K562 (cell line): ENCODE results near the gene TMEM225B. TPM values are rescaled to one million over a fixed set of nuclear protein-coding genes. Genes with fewer than 3 reads are reported as not detected.

Source experiments
- ARID2 ChIP-seq: fragments of 450-650 bp; IDR thresholded peaks from 2 replicates; pipeline ENCODE4 v1.6.1; 2017; ENCODE audit warnings: antibody characterized with exemption, mild to moderate bottlenecking
- BMI1 ChIP-seq: fragments of 150-350 bp; IDR thresholded peaks from 2 replicates; pipeline ENCODE4 v1.6.1; 2014; ENCODE audit warnings: low read length
- MTA2 ChIP-seq: fragments of 450-650 bp; IDR thresholded peaks from 2 replicates; pipeline ENCODE4 v1.6.1; 2016; ENCODE audit warnings: low read depth
- PCBP1 ChIP-seq: fragments of 200-400 bp; formaldehyde crosslinking; IDR thresholded peaks from 2 replicates; pipeline ENCODE4 v1.6.1; 2018; ENCODE audit warnings: mild to moderate bottlenecking, low read depth, low read length; ENCODE audit not compliant: poor library complexity, severe bottlenecking
- RBM22 ChIP-seq: fragments of 200-400 bp; formaldehyde crosslinking; IDR thresholded peaks from 2 replicates; pipeline ENCODE4 v1.6.1; 2018; ENCODE audit warnings: low read length, low read depth; ENCODE audit not compliant: poor library complexity, severe bottlenecking
- RNF2 ChIP-seq: sonication (generic); IDR thresholded peaks from 2 replicates; pipeline ENCODE4 v1.6.1; 2016
- SP2 ChIP-seq: IDR thresholded peaks from 2 replicates; pipeline ENCODE4 v1.6.1; 2011; ENCODE audit warnings: mild to moderate bottlenecking, low read depth, low read length, moderate library complexity; ENCODE audit not compliant: poor library complexity, severe bottlenecking; ENCODE audit errors: extremely low read depth
- WHSC1 ChIP-seq: IDR thresholded peaks from one replicate; pipeline ENCODE4 v1.6.1; 2012; ENCODE audit warnings: low read length, control low read depth, inconsistent platforms
- XRCC3 ChIP-seq: fragments of 450-650 bp; IDR thresholded peaks from 2 replicates; pipeline ENCODE4 v1.6.1; 2017; ENCODE audit warnings: mild to moderate bottlenecking, moderate library complexity
- ZNF165 ChIP-seq: fragments of 250-450 bp; sonication (Bioruptor Pico); IDR thresholded peaks from 2 replicates; pipeline ENCODE4 v1.4.0; 2020; ENCODE audit warnings: borderline replicate concordance
- ZNF217 ChIP-seq: sonication (generic); formaldehyde crosslinking; IDR thresholded peaks from 2 replicates; pipeline ENCODE4 v1.8.0; 2022; ENCODE audit warnings: mild to moderate bottlenecking, missing genetic modification reagents
- ZNF354B ChIP-seq: fragments of 250-450 bp; sonication (Bioruptor Pico); IDR thresholded peaks from 2 replicates; pipeline ENCODE4 v1.4.0; 2020
- ZNF76 ChIP-seq: fragments of 250-450 bp; sonication (Bioruptor Pico); IDR thresholded peaks from 2 replicates; pipeline ENCODE4 v1.4.0; 2020; ENCODE audit warnings: mild to moderate bottlenecking, moderate library complexity, borderline replicate concordance
- polyA plus RNA-seq, 8 experiments: library from polyadenylated mRNA; depleted of rRNA in 4 of 8; stranded (reverse) in 5 of 8; unstranded in 3 of 8; fragments of >200 nt; fragmentation: Nextera tagmentation in 2 of 8; fragmentation: Illumina TruSeq in 1 of 8; extraction: Ambion mirVana in 2 of 8; extraction: Trizol in 1 of 8; gene quantifications; 2 replicates each; pipeline versions ENCODE4 v1.2.1 to v1.2.3, GENCODE V29; 2011 to 2014; ENCODE audit warnings: inconsistent platforms in 1 of 8, missing spikeins in 1 of 8
- total RNA-seq, 7 experiments: library from RNA; depleted of rRNA in 6 of 7; stranded (reverse); fragments of >200 nt in 6 of 7; fragmentation: Illumina TruSeq in 2 of 7; extraction: Trizol in 2 of 7; gene quantifications; 2 replicates each; pipeline versions ENCODE4 v1.2.1 to v1.2.3, GENCODE V29; 2011 to 2021; ENCODE audit warnings: low replicate concordance in 1 of 7
- TF ChIP-seq, protein P1 (sequence below): IDR thresholded peaks from 2 replicates; pipeline ENCODE4 v1.6.1; 2016; ENCODE audit warnings: missing genetic modification characterization, missing compliant biosample characterization
- TF ChIP-seq, protein P2 (sequence below): sonication (generic); formaldehyde crosslinking; IDR thresholded peaks from 2 replicates; pipeline ENCODE4 v1.9.0; 2022; ENCODE audit warnings: mild to moderate bottlenecking, missing genetic modification reagents
- TF ChIP-seq, protein P3 (sequence below): fragments of 250-450 bp; sonication (Bioruptor Pico); IDR thresholded peaks from 2 replicates; pipeline ENCODE4 v1.4.0; 2020; ENCODE audit warnings: mild to moderate bottlenecking, moderate library complexity, borderline replicate concordance
- TF ChIP-seq, protein P4 (sequence below): fragments of 450-650 bp; IDR thresholded peaks from one replicate; pipeline ENCODE4 v1.6.1; 2018; ENCODE audit warnings: mild to moderate bottlenecking, moderate library complexity; ENCODE audit not compliant: partially characterized antibody
- TF ChIP-seq, protein P5 (sequence below): IDR thresholded peaks from 3 replicates; pipeline ENCODE4 v1.6.1; 2011; ENCODE audit warnings: borderline replicate concordance, mild to moderate bottlenecking, moderate library complexity; ENCODE audit not compliant: insufficient read length; ENCODE audit errors: extremely low read depth

Gene TMEM225B
- total and polyA plus RNA-seq, 9 of the 15 experiments (the other 6 are each of a cell fraction or from before 2014, with no cell fraction given), result 0.08 to 0.73 (median 0.56) TPM

DNA sequence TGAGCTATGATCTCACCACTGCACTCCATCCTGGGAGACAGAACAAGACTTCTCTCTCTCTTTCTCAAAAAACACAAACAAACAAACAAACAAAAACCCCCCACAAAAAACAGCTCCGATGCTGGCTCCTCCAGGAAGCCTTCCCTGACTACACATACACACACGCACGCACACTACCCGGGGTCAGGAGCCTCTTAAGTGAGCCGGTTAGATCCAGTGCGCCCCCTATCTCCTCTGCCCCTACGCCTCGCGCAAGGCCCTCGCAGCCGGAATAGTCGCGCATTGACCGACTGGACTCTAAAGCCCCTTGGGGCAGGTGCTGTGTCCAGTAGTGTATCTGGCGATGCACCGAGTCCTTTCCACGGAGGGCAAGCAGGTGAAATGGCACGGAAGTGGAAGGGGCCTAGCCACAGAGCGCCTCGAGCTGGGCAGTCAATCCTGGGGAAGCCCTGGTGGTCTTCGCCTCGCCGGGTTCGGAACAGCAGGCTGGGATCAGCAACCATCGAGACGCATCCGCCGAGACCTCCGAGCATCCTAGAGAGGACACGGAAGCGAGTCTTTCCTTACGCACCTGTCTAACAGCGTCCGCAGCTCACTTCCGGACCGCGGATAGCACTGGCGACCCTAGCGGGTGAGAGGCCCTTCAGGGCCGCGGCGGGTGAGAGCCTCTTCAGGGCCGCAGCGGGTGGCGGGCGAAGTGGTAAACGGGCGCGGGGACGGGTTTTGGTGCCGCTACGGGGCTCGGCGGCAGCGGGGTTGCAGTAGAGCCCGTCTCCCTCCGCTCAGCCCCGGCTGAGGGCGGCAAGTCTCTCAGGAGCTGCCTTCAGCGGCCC, 18.5 kb downstream of the TMEM225B start, which contains the start of gene ZSCAN25 (continued):
- TF ChIP-seq, protein P1, sequence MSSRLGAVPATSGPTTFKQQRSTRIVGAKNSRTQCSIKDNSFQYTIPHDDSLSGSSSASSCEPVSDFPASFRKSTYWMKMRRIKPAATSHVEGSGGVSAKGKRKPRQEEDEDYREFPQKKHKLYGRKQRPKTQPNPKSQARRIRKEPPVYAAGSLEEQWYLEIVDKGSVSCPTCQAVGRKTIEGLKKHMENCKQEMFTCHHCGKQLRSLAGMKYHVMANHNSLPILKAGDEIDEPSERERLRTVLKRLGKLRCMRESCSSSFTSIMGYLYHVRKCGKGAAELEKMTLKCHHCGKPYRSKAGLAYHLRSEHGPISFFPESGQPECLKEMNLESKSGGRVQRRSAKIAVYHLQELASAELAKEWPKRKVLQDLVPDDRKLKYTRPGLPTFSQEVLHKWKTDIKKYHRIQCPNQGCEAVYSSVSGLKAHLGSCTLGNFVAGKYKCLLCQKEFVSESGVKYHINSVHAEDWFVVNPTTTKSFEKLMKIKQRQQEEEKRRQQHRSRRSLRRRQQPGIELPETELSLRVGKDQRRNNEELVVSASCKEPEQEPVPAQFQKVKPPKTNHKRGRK (tag), result peak; percentile 58; the same call in 1 of the 2 replicates
- peak; percentile 33; the same call in 1 of the 2 replicates for TF ChIP-seq ARID2
- no peak for TF ChIP-seq BMI1
- TF ChIP-seq ZNF165, result 0 out of 2 replicates have a peak, but pooled peaks have one; percentile 24
- no peak for TF ChIP-seq MTA2
- peak; percentile 100 for TF ChIP-seq SP2
- no peak for TF ChIP-seq ZNF217 (CRISPR knock-in tag)
- TF ChIP-seq, protein P2, sequence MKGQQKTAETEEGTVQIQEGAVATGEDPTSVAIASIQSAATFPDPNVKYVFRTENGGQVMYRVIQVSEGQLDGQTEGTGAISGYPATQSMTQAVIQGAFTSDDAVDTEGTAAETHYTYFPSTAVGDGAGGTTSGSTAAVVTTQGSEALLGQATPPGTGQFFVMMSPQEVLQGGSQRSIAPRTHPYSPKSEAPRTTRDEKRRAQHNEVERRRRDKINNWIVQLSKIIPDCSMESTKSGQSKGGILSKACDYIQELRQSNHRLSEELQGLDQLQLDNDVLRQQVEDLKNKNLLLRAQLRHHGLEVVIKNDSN (CRISPR knock-in tag), result peak; percentile 44; the same call in 1 of the 2 replicates
- TF ChIP-seq, protein P3, sequence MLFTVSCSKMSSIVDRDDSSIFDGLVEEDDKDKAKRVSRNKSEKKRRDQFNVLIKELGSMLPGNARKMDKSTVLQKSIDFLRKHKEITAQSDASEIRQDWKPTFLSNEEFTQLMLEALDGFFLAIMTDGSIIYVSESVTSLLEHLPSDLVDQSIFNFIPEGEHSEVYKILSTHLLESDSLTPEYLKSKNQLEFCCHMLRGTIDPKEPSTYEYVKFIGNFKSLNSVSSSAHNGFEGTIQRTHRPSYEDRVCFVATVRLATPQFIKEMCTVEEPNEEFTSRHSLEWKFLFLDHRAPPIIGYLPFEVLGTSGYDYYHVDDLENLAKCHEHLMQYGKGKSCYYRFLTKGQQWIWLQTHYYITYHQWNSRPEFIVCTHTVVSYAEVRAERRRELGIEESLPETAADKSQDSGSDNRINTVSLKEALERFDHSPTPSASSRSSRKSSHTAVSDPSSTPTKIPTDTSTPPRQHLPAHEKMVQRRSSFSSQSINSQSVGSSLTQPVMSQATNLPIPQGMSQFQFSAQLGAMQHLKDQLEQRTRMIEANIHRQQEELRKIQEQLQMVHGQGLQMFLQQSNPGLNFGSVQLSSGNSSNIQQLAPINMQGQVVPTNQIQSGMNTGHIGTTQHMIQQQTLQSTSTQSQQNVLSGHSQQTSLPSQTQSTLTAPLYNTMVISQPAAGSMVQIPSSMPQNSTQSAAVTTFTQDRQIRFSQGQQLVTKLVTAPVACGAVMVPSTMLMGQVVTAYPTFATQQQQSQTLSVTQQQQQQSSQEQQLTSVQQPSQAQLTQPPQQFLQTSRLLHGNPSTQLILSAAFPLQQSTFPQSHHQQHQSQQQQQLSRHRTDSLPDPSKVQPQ (CRISPR knock-in tag), result no peak
- TF ChIP-seq RBM22, result peak; percentile 53
- no peak for TF ChIP-seq ZNF354B (CRISPR knock-in tag)
- TF ChIP-seq RNF2, result peak; percentile 73
- TF ChIP-seq WHSC1, result no peak
- peak; percentile 43 for TF ChIP-seq PCBP1
- 0 out of 2 replicates have a peak, but pooled peaks have one; percentile 54 for TF ChIP-seq ZNF76
- TF ChIP-seq, protein P4, sequence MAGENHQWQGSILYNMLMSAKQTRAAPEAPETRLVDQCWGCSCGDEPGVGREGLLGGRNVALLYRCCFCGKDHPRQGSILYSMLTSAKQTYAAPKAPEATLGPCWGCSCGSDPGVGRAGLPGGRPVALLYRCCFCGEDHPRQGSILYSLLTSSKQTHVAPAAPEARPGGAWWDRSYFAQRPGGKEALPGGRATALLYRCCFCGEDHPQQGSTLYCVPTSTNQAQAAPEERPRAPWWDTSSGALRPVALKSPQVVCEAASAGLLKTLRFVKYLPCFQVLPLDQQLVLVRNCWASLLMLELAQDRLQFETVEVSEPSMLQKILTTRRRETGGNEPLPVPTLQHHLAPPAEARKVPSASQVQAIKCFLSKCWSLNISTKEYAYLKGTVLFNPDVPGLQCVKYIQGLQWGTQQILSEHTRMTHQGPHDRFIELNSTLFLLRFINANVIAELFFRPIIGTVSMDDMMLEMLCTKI, result no peak
- TF ChIP-seq XRCC3, result no peak
- TF ChIP-seq, protein P5, sequence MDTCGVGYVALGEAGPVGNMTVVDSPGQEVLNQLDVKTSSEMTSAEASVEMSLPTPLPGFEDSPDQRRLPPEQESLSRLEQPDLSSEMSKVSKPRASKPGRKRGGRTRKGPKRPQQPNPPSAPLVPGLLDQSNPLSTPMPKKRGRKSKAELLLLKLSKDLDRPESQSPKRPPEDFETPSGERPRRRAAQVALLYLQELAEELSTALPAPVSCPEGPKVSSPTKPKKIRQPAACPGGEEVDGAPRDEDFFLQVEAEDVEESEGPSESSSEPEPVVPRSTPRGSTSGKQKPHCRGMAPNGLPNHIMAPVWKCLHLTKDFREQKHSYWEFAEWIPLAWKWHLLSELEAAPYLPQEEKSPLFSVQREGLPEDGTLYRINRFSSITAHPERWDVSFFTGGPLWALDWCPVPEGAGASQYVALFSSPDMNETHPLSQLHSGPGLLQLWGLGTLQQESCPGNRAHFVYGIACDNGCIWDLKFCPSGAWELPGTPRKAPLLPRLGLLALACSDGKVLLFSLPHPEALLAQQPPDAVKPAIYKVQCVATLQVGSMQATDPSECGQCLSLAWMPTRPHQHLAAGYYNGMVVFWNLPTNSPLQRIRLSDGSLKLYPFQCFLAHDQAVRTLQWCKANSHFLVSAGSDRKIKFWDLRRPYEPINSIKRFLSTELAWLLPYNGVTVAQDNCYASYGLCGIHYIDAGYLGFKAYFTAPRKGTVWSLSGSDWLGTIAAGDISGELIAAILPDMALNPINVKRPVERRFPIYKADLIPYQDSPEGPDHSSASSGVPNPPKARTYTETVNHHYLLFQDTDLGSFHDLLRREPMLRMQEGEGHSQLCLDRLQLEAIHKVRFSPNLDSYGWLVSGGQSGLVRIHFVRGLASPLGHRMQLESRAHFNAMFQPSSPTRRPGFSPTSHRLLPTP, result peak; percentile 81
